NCI-H510A treated with DMSO at 0.1 percent for 48 hours (cell line): ENCODE measurements around the gene DENND5B.
"Not testable (repeated sequence)": the region's sequence is repeated elsewhere in the genome, so short reads cannot be mapped to it uniquely, and the experiment has no call there.

Experiments used
- DNase-seq: peaks from one replicate; lab custom pipeline; 2025; lab: John Stamatoyannopoulos, UW

Gene DENND5B

GRCh38 chr12:31506515-31507306 is 84.2 kb downstream of the DENND5B start:
- no peak for DNase-seq

GRCh38 chr12:31504625-31505222 is 86.2 kb downstream of the DENND5B start:
- DNase-seq = no peak

- not testable (repeated sequence) for DNase-seq
Observed at GRCh38 chr12:31501014-31501413, 89.9 kb downstream of the DENND5B start.

GRCh38 chr12:31499567-31499966 is 91.4 kb downstream of the DENND5B start:
- DNase-seq = no peak

- no peak for DNase-seq
Observed at GRCh38 chr12:31498424-31498823, 92.5 kb downstream of the DENND5B start.

- no peak for DNase-seq
Observed at GRCh38 chr12:31496257-31496656, 94.7 kb downstream of the DENND5B start.

GRCh38 chr12:31494455-31494854 is 96.5 kb downstream of the DENND5B start:
- DNase-seq = no peak

- DNase-seq = no peak
Observed at GRCh38 chr12:31492599-31493196, 98.2 kb downstream of the DENND5B start.

GRCh38 chr12:31491841-31492598 is 98.9 kb downstream of the DENND5B start:
- no peak for DNase-seq

- no peak for DNase-seq
Observed at GRCh38 chr12:31491241-31491794, 99.6 kb downstream of the DENND5B start.

- DNase-seq = no peak
Observed at GRCh38 chr12:31488737-31489338, 102.1 kb downstream of the DENND5B start.

GRCh38 chr12:31485571-31485970 is 105.4 kb downstream of the DENND5B start:
- no peak for DNase-seq

- DNase-seq = no peak
Observed at GRCh38 chr12:31482816-31483215, 108.1 kb downstream of the DENND5B start.

GRCh38 chr12:31481415-31481814 is 109.5 kb downstream of the DENND5B start:
- DNase-seq = no peak

- DNase-seq = no peak
Observed at GRCh38 chr12:31479516-31480210, 111.3 kb downstream of the DENND5B start.

- DNase-seq = no peak
Observed at GRCh38 chr12:31478898-31479297, 112.0 kb downstream of the DENND5B start.

GRCh38 chr12:31478425-31478824 is 112.5 kb downstream of the DENND5B start:
- no peak for DNase-seq

- no peak for DNase-seq
Observed at GRCh38 chr12:31477687-31478086, 113.2 kb downstream of the DENND5B start.

- no peak for DNase-seq
Observed at GRCh38 chr12:31476437-31476836, 114.5 kb downstream of the DENND5B start.

- DNase-seq = not testable (repeated sequence)
Observed at GRCh38 chr12:31475610-31476009, 115.3 kb downstream of the DENND5B start.

- DNase-seq = no peak
Observed at GRCh38 chr12:31474751-31475150, 116.2 kb downstream of the DENND5B start.
